ENCODE data around the gene SPRR2A.
"Not testable (repeated sequence)": the region's sequence is repeated elsewhere in the genome, so short reads cannot be mapped to it uniquely, and the experiment has no call there.

Gene SPRR2A
- 0 reads per million in 3 experiments for total RNA-seq

DNA sequence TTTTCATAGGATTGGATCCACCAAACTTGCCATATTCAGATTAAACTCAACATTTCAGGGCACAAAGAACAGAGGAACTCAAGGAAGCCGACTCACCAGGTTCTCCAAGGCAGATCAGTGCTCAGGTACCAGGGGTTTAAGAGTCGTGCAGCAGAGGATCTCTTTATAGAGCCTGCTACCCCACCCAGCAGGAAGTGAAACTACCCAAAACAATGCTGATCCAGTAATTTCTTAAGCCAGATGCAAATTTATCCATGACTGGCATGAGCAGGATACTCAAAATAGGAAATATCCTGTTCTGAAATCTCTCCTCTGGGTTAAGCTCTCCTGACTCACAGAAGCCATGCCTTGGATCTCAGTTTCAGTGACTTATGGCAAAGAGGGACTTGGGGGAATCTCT lies at the start of gene SPRR2A:
Gene SPRR2A, minus strand, starts transcription at position 138 of the 400 bp plus-strand sequence. CDS start 777 bp downstream, outside the sequence.
- no peak for DNase-seq

DNA sequence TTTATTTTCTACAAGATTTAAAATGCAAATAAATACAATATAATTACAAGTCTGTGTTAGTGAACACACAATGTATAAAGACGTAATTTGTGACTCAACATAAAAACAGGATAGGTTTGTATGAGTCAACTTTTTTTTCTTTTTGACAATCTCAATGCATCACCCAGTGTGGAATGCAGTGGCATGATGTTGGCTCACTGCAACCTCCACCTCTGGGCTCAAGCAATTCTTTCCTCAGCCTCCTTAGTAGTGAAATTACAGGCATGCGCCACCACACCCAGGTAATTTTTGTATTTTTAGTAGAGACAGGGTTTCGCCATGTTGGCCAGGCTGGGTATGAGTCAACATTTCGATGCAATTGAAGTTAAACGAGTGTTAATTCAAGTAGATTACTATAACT lies 42.9 kb upstream of the SPRR2A start:
- no peak for DNase-seq

DNA sequence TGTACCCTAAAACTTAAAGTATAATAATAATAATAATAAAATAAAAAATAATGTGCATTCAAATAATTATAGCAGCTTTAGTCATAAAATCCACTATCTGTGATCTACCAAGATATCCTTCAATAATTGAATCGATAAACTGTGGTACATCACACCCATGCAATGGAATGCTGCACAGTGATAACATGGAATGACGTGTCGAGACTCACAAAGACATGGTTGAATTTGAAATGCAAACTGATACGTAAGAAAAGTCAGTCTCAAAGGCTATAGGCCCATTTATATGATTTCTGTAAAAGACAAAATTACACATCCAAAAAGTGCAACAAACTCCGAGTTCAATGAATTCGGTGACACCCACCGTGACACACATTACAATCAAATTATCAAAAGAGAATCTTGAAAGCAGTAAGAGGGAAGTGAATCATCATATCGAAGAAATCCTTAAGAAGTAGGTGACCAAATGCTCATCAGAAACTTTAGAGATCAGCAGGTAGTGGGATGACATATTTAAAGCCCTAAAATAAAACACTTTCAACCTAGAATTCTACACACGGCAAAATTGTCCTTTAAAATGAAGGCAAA lies 42.2 kb upstream of the SPRR2A start:
- DNase-seq: no peak

DNA sequence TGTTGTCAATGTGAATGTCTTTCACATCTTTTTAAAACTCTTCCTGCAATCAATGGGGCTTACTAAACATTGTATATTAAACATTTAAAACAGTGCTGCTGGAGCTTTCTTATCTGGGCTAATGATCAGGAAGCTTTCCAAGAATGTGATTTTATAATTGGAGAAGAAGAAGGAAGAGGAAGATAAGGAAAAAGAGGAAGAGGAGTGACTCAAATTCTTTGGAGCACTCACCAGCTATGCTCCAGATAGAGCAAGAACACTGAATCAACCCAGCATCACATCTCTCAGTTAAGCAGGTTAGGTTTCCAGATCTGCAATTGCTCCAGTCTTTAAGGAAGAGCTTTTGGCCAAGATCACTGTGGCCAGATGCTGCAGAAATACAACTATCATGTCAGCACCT lies 38.5 kb upstream of the SPRR2A start:
- DNase-seq: no peak

DNA sequence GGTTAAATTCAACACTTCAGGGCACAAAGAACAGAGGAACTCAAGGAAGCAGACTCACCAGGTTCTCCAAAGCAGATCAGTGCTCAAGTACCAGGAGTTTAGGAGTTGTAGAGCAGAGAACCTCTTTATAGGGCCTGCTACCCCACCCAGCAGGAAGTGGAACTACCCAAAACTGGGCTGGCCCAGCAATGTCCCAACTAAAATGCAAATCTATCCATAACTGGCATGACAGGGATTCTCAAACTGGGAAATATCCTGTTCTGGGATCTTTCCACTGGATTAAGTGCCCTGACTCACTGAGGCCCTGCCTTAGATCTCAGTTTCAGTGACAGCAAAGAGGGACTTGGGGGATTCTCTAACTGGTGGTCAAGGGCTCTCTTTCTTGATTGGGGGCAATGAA lies 37.1 kb upstream of the SPRR2A start, which contains the start of gene SPRR2E:
Gene SPRR2E, minus strand, starts transcription at position 101 of the 400 bp plus-strand sequence. CDS start 775 bp downstream, outside the sequence.
- DNase-seq: no peak

DNA sequence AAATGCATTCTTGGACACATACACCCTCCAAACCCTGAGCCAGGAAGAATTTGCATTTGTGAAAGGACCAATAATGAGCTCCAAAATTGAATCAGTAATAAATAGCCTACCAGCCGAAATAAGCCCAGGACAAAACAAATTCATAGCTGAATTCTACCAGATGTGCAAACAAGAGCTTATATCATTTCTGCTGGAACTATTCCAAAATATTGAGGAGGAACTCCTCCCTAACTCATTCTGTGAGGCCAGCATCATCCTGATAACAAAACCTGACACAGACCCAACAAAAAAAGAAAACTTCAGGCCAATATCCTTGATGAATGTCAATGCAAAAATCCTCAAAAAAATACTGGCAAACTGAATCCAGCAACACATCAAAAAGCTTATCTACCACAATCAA lies 30.3 kb upstream of the SPRR2A start:
- no peak for DNase-seq

DNA sequence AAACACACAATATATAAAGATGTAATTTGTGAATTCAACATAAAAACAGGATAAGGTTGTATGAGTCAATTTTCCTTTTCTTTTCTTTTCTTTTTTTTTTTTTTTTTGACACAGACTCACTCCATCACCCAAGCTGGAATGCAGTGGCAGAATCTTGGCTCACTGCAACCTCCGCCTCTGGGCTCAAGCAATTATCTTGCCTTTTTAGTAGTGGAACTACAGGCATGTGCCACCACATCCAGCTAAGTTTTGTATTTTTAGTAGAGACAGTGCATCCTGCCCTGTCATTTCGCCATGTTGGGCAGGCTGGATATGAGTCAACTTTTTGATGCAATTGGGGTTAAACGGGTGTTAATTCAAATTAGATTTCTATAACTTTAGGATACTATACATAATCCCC lies 24.4 kb upstream of the SPRR2A start:
- no peak for DNase-seq

DNA sequence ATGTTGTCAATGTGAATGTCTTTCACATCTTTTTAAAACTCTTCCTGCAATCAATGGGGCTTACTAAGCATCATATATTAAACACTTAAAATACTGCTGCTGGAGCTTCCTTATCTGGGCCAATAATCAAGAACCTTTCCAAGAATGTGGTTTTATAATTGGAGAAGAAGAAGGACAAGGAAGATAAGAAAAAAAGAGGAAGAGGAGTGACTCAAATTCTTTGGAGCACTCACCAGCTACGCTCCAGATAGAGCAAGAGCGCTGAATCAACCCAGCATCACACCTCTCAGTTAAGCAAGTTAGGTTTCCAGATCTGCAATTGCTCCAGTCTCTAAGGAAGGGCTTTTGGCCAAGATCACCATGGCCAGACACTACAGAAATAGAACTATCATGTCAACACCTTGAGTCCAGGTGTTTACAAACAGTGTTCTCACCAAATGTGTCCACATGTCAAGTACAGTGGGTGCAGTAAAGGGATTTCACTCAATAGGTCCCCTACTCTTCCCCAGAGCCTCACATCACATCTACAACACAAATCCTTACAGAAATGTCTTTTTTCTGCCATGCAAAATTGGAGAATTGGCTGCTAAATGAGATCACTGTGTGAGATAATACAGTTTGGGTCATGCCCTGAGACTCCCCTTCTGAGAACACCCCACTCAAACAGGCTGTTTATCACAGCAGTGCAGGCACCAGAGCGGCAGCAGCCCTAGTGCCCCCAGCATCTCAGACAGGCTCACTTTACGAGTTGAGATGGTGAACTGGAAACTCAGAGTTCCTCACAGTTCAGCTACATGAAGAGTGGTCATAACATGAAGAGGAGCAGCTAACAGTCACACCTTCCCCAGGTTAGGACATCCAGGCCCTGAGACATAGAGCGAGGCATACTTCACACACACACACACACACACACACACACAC lies 15.8 kb upstream of the SPRR2A start:
- DNase-seq: no peak

DNA sequence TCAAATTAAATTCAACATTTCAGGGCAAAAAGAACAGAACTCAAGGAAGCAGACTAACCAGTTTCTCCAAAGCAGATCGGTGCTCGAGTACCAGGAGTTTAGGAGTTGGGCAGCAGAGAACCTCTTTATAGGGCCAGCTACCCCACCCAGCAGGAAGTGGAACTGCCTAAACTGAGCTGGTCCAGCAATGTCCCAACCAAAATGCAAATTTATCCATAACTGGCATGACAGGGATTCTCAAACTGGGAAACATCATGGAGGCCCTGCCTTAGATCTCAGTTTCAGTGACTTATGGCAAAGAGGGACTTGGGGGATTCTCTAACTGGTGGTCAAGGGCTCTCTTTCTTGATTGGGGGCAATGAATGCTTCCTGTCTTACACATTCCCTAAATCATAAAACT lies 14.2 kb upstream of the SPRR2A start, which contains the start of gene SPRR2B:
Gene SPRR2B, minus strand, starts transcription at position 101 of the 400 bp plus-strand sequence. CDS start 772 bp downstream, outside the sequence.
- DNase-seq: no peak

DNA sequence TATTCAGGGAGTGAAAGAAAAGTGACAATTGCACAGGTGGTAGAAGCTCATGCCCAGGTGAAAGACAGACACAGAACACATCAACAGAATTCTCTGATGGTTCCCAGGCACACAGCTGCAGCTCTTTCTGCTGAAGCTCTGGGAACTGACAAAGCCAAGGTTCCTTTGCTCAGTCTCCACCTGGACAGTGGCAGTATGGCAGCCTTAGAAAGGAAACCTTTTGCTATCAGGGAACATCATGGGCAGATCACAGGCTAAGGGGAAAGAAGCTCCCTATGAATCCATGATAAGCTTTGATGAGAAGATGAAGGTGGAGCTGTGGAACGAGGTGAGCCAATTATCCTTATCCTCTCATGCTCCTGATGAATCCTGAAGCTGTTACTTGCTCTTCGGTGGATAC lies 12.9 kb upstream of the SPRR2A start:
- DNase-seq: no peak

DNA sequence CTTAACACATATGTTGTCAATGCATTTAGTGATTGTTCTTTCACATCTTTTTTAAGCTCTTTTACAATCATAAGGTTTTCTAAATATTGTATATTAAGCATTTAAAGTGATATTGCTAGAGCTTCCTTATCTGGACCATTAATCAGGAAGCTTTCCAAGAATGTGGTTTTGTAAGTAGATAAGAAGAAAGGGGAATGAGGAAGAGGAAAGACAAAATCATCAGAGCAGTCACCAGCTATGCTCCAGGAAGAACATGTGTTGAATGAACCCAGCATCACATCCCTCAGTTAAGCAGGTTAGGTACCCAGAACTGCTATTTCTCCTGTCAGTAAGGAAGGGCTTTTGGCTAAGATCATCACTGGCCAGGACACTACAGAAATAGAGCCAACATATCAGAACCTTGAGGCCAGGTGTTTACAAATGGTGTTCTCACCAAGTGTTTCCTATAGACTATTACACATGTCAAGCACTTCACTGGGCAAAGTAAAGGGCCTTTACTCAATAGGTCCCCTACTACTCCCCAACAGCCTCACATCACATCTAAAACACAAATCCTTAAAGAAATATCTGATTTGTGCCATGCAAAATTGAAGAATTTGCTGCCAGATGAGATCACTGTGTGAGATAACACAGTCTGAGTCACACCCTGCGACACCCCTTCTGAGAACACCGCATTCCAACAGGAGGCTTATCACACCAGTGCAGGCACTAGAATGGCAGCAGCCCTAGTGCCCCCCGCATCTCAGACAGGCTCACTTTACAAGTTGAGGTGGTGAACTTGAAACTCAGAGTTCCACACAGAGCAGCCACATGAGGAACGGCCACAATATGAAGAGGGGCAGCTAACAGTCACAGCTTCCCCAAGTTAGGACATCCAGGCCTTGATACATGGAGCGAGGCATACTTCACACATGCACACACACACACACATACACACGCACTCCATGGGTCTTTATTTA lies 1.8 kb upstream of the SPRR2A start:
- no peak for DNase-seq

DNA sequence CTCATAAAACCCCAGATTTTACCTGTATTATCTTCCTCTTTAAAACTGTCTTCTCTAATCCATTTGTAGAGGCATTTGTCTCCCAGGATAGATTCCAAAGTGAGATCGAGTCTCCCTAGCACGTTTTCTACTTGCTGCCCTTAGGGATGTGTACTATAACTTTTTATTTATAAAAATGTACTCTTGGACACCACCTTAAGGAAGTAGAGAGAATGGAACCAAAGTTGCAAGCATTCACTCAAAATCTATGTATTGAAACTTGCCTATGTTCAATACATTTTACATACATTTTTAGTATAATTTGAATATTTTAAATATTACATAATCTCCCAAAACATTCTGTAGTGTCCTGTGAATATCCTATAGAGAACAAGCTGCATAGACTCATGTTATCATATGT lies 842 bp upstream of the SPRR2A start:
- no peak for DNase-seq

DNA sequence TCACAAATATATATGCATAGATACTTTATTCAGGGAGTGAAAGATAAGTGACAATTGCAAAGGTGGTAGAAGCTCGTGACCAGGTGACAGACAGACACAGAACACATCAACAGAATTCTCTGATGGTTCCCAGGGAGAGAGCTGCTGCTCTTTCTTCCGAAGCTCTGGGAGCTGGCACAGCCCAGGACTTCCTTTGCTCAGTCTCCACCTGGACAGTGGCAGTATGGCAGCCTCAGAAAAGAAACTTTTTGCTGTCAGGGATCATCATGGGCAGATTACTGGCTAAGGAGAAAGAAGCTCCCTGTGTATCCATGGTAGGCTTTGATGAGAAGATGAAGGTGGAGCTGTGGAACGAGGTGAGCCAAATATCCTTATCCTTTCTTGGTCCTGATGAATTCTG lies 1.2 kb downstream of the SPRR2A start:
- not testable (repeated sequence) for DNase-seq

DNA sequence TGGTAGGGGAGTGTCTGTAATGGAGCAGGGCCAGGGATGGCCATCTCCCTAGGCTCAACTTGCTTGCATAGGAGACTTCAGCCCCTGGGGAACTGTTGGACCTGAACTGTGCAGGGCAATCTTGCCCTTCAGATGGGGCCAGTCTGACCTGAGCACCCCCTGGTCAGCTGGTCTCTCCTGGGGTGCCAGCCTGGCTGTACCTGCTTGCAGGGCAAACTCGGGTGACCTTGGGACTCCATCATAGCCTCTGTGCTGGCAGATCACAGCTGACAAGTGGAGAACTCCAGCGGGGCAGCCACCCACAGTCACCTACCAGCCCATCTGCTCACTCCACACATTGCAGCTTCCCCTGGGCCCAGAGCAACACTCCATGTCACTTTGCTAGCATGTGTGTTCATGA lies 8.1 kb downstream of the SPRR2A start:
- DNase-seq: no peak

DNA sequence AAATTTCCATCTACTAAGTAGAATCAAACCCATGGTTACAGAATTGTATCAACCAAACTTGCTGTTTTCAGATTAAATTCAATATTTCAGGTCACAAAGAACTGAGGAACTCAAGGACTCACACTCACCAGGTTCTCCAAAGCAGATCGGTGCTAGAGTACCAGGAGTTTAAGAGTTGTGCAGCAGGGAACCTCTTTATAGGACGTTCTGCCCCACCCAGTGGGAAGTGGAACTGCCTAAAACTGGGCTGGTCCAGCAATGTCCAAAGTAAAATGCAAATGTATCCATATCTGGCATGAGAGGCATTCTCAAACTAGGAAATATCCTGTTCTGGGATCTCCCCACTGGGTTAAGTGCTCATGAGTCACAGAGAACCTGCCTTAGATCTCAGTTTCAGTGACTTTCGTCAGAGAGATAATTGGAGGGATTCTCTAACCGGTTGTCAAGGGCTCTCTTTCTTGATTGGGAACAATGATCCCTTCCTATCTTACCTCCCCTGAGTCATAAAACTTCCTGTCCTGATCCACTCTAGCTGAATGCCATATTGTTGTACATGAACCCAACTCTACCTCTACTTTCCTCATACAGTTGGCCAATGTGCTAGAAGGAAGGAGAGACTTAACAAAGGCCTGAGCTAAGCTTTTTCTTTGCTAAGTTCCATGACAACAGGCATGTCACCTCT lies 16.2 kb downstream of the SPRR2A start, which contains the start of gene SPRR2D:
Gene SPRR2D, minus strand, starts transcription at position 171 of the 682 bp plus-strand sequence. CDS start 774 bp downstream, outside the sequence.
- DNase-seq: no peak

DNA sequence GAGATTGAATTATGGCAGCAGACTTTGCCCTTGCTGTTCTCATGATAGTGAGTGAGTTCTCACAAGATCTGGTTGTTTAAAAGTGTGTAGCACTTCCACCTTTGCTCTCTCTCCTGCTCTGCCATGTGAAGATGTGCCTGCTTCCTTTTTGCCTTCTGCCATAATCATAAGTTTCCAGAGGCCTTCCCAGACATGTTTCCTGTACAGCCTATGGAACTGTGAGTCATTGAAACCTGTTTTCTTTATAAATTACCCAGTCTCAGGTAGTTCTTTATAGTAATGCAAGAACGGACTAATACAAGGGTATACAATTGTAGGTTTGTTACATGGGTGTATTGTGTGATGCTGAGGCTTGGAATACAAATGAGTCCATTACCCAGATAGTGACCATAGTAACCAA lies 22.1 kb downstream of the SPRR2A start:
- no peak for DNase-seq

DNA sequence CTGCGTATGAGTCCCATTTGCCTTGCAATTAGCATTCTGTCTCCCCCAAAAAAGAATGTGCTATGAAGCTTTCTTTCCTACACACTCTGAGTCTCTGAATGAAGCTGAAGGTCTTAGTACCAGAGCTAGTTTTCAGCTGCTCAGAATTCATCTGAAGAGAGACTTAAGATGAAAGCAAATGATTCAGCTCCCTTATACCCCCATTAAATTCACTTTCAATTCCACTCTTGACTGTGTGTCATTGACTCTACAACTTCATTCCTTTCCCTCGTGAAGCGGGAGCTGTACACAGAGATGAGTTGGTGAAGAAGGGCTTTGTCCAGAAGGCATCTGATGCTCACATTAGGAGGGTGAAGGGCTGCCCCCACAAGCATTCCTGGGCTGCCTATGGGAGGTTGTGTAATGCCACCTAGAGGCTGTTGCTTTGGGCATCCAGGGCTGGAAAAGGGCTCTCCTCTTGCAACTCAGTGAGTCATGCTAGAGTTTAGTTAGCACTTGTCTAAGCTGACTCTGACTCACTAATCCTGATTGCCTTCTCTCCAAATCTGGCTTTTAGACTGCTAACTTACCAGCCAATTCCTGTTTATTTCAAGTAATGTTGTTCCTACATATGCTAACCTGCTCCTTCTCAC lies 24.5 kb downstream of the SPRR2A start:
- no peak for DNase-seq

DNA sequence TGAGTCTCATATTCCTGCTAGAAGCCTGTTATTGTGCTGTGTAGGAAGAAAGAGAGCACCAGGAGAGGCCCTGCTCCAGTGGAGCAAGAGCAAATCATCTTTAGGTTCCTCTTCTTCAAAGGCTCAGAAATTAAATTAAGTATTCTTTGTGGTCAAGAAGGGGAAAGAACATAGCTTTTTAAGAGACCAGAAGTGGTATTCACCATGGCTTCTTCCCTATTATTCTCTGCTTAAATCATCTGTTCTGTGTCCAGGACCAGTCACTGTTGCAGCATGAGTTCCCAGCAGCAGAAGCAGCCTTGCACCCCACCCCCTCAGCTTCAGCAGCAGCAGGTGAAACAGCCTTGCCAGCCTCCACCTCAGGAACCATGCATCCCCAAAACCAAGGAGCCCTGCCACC lies 25.2 kb downstream of the SPRR2A start:
- no peak for DNase-seq

DNA sequence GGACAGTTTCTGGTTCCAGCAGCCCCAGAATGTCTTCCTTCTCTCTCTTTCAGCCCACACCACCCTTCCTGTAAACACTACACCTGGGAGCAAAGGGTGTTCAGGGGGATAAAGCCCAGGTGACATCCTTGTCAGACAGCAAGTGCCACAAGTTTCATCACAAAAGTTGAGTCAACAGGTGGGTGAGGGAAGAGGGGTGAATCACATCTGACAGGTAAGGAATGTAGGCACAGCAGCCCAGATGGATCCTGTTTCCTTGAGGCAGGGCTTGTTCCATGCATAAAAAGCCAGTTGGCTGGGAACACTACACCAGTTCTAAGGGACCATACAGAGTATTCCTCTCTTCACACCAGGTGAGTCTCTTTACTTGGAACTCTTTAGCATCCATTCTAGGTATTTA lies 26.4 kb downstream of the SPRR2A start, which contains the start of gene SPRR1B:
Gene SPRR1B, plus strand, starts transcription at position 309 of the 400 bp plus-strand sequence. CDS start 1,143 bp downstream, outside the sequence.
- no peak for DNase-seq

DNA sequence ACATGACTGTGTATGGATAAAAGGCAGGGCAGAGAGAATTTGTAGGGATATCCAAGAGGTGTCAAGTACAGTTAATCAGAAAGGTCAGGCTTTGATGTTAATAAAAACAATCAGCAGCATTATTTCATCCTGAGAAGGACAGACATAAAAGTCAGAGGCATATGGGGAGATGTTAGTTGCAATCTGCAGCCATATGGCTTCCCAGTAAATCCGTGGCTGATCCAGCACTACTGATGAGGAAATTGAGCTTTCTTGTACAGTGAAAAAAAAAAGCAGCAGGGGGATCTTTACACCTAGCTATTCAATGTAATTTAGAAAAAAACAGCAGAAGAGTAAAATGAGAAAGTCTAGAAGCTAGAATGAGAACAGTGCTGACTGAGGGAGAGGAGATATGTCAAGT lies 28.5 kb downstream of the SPRR2A start:
- DNase-seq: no peak

DNA sequence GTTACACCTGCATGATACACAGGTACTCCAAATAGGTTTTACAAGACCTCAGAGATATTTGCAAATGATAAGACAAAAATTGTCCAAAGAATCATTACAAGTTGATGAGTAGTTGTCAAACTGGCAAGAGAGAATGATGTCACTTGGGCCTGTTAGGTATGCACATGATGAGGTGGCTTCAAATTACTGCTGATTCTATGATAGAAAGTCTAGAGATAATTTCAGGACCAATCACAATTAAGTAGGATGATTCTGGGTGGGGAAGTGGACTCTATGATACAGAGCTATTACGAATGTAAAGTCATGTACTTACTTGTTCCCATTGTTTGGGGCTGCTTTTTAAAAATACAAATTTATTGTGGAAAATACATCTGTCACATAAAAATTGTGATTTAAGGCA lies 31.5 kb downstream of the SPRR2A start:
- no peak for DNase-seq

All from central memory CD4-positive, alpha-beta T cell (primary cell).